ENCODE results near the gene EXOC2.

EXOC2 gene

DNA sequence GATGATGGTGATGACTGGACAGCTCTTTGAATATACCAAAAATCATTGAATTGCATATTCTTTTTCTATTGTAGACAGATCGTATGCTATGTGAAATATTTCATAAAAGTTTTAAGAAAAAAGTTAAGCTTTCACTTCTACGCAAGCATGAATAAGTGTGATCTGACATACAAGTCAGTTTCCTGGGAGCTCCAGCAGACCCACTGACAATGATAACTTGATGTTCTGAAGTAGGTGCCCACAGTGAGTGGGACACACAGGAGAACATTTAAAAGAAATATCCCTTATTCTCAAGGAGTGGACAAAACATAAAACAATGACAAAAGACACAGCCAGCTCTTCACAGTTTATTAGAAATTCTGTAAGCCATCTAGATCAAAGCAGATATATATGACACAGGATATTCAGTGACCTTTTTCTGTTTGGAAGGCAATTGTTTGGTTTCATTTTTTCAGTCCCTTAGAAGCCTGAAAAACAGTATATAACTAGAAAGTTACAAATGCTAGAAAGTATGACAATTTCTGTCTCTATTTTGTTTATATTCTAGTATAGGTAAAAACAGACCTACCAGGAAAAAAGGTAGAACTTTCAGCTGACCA lies 200.0 kb downstream of the EXOC2 start:
- no peak for FAIRE-seq

DNA sequence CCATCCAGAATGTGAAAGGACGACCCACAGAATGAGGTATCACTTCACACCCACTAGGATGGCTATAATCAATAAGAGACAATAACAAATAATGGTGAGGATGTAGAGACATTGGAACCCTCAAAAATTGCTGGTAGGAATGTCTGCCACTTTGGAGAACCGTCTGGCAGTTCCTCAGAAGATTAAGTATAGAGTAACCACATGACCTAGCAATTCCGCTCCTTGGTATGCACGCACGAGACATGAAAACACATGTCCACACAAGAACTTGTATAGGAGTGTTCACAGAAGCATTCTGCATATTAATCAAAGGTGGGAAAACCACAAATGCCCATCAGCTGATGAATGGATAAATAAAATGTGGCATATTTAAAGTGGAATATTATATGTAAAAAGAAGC lies 200.8 kb downstream of the EXOC2 start:
- no peak for FAIRE-seq

DNA sequence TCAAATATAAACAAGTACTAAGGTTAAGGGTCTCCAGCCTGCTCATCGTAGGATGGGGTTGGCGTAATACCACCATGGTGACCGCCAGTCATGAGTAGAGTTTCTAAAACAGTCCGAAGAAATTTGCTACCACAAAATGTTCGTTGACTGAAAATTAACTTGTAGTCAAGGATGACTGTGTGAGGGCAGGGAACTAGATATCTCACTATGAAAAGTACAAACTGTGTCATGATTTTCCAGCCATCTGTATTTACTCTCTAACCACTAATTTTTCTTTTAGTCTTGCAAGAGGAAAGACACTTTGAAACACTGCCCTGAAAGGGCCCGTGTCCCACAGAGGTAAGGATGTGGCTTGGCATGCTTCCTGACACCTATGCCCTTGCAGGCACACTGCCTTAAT lies 201.7 kb downstream of the EXOC2 start:
- no peak for FAIRE-seq

DNA sequence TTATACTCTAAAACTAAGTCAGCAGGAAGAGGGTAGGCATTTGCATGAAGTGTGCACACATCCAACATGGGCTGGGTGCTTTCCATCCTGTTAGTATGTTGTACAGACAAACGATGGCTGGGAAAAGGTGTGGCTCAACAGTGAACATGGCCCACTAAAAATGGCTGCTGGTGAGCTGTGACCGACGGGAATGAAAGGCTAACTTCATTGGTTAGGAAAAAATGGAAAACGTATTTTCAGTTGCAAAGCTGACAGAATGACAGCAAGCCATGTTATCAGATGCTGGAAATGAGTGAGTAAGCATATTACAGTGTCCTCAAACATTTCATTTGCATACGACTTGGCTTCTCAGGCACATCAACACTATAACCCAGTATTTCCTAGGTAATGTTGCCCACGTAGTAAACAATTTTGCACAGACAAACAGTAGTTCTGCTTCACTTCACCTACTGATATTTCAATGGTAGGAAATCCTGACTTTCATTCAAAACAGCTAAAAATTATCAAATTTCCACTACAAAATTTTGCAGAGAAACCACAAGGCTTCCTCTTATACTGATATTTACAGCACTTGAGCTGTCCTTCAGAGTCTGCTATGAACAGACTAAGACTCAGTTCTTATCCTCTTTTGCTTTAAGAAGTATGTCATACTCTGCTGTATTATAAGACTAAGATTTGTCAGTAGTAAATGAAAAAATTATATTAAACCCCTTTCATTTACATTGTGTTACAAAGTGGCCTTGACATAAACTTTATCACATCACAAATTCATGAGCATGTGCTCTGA lies 202.5 kb downstream of the EXOC2 start:
- FAIRE-seq: no peak

DNA sequence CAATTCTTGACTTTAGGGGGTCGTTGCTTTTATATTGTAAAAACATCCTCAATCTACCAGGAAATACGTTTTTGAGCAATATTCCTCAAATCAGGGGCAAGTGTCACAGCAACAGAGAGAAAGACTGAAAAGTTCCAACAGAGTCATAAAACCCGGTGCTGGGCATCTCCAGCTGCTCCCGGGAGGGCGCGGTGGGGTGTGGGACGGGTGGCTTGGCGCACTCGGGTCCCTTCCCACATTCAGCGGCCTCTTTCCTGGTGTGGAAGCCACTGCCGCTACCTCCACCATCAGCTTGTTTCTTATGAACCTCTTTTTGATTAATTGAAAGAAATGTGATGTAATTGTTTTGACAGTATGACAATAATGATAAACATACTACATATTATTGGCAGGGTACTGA lies 203.2 kb downstream of the EXOC2 start:
- no peak for FAIRE-seq

DNA sequence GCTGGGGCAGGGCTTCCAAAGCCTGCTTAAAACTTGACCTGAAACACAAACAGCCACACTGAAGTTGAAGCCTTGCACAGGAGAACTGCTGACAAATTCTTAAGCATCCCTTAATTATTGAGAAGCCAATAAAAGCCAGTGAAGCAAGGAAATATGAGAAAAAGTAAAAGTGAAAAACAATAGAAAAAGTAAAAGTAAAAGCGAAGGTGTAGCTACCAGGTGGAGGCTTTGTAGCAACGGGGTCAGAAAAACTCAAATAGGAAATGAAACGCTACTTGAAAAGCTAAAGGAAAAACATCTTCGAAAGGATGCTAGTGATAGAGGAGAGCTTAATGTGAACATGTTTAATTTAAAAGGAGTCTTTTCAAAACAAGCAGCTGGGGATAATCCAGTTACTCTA lies 203.9 kb downstream of the EXOC2 start:
- no peak for FAIRE-seq

DNA sequence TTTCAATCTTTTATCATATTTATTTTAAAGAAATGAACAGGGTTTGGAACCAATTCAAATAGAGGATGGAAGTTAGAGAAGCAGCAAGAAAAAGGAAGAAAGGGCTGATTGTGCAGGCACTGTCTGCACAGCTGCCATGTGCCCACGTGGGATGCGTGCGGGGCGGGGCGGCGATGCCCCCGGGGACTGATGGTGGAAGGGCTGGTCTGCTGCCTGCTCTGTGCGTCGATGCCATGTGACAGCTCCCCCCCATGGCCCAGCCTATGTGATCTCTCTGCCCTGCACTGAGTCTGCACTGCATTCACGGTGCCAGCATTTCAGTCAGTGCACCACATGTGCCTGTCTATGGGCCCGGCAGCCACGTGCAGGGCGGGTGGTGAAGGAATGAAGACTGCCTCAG lies 205.0 kb downstream of the EXOC2 start:
- FAIRE-seq: no peak

DNA sequence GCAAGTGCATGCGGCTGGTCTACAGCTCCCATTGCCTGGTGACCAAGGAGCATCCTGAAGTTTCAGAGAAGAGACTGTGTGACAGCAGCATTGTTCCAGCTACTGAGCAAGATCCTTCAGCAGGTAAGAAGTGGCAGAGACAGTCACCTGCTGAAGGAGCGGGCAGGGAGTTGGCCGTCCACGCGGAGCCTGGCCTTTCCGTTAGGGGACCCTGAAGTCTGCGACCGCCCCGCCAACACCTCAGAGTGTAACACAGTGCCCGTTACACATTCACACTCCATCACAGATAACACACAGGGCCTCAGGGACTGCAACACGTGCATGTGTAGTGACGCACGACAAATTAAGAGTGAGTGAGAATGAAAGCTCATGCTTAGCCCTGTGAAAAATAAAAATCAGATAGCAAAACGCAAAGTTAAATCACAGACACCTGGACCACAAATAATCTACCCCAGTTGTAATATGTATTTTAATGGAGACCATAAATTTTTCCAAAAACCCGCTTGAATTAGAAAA lies 207.2 kb downstream of the EXOC2 start:
- FAIRE-seq: no peak

DNA sequence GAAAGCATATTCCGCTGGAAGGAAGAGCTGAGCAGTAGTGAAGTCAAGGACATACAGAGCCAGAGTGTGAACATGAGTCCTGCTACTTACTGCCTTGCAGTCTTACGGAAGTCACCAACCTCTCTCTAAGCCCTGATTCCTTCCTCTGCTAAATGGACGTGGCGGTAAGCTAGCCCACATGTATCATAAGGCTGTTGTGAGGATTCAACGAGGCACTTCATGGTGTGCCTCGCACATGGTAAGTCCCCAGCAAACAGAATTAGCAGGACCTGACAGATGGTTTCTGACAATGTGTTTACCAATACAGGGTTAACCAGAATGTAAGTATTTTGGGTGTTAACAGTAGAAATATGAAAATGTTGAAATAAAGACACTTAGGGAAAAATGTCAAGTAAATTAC lies 208.2 kb downstream of the EXOC2 start:
- FAIRE-seq: no peak

DNA sequence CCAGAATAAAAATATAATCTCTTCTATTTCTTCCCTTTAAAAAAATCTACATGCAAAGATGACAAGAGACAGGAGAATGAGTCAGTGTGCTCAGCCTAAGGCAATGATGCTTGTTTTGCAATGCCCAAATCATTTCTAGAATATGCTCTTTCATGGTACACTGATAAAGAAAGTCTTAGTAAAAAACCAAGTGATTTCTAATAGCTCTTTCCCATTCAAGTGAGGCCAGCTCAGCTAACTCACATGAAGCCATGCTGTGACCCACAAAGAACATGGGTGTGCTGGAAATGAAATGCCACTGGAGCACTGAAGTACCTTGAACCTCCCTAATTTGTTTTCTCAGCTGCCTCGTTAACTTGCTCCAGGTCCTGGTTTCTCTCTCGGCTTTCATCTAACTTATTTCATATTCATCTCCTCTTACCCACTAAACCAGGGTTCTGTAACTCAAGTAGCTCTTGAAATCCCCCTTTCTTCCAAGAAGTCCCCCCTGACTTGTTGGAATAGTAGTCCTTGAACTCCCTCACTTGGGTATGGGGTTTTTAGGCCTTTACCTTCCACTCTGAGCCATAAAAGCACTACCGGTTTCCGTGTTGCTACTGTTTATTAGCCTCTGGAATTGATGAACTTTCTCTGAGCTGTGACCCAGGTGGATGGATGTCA lies 208.7 kb downstream of the EXOC2 start:
- FAIRE-seq: no peak

DNA sequence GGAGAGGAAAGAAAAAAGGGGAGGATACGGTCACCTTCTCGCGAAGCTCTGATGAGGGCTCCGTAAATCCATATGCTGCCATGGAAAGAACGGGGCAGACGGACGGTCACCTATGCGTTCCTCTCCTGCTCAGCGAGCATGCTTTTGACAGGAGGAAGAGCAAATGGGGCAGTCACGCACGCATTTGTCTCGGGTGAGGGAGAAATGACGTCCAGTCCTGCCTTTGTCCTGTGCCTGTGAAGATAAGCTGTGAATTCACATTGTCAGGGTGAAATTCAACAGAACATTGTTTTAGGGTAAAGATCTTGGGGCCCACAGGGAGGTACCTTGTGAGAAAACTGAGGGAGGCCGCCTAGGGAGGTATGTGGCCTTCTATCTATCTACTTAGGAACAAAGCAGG lies 217.6 kb downstream of the EXOC2 start:
- FAIRE-seq: no peak

DNA sequence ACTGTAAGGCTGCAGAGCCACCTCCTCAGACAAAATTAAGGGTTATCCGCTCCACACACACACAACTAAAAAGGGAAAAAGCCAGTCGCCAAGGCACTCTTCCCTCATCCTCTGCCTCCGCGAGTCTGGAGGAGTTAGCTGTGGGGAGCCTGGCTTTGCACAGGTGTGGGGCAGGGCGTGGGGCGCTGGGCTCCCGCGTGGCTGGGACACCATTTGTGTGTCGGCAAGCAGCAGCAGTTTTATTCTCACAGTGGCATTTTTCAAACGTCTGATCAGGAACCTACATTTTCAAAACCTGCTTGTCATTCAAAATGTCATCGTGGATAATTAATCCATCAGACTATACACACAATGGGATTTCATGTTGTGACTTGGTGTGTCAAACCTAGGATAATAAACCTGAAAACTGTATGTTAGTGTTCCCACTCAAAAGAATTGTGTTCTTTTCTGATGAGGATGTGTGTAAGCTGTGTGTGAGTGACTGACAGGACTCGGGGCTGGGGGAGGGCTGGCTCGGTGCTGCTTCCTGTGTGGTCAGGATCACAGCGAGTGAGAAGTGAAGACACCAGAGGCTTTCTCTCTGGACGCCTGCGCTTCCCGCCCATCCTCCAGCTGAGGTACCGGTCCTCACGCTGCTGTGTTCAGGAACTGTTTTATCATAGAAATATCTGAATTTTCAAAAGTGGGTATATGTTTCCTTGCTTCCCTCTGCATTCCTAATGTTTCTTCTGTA lies 218.3 kb downstream of the EXOC2 start:
- FAIRE-seq: no peak

DNA sequence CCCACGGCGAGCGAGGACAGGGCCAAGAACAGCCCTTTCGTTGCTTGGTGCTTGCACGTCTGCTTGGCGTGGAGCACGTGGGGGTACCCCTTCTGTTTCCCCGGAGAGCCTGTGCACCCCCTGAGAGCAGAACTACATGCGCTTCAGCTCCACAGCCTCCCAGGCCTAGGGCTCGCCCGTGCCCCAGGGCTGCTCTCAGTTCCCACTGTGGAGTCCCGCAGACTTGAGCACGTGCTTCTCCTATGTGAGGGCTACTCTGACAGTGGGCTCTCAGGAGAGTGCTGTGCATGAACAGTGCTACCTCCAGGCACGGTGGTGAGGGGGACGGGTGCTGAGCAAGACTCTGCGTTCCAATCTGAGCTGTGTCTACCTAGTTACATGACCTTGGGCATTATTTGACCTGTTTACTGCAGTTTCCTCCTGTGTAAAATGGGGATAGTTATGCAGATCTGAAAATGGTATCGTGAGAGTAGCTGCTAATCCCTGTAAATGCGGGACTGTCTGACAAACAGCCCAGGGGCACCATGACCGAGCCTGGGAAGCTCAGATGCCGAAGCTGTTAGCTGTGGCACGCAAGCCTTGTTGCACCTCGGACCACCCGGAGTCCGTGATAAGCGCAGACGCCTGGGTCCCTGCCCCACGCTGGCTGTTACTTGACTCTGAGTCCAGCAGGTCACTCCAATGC lies 219.0 kb downstream of the EXOC2 start:
- FAIRE-seq: no peak

DNA sequence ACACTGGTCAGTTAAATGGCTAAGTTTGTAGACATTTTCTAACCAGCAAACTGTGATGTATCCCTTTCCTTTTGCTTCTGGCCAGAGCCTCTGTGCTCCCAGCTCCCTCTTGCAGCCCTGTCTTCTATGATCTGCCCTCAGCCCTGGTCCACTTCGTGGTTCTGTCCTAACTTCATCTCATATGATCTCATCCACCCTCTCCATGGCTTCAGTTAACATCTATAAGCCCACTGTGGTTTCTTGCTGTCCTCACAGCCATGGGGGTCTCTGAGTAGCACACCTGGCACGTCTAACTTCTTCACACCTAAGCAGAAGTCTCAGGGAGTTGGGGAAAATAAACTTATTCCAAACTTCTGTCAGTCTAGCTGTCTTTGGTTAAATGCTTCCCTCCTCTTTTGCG lies 219.6 kb downstream of the EXOC2 start:
- FAIRE-seq: no peak

DNA sequence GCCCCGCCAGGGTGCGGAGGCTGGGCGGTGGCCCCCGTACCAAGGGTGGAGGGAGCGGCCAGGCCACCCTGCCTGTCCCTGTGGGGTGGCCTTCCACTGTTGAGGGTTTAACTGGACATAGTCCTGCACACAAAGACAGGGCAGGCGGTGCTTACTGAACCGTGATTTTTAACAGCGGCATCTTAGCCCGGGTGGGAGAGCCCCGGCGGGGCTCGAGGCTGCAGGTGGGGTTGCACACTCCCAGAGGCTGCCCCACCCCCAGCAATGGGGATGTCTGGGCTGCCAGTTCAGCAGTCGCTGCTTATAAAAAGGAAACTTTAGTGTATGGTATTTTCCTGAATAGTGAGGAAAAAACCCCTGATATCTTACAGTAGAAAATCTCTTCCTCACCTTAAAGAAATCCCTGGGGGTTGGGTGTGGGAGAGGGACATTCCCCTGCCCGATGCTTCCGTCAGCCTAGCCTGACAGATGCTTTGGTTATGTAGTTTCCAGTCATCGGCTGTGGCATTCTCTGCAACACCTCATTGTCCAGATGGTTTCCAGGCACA lies 222.0 kb downstream of the EXOC2 start:
- FAIRE-seq: no peak

DNA sequence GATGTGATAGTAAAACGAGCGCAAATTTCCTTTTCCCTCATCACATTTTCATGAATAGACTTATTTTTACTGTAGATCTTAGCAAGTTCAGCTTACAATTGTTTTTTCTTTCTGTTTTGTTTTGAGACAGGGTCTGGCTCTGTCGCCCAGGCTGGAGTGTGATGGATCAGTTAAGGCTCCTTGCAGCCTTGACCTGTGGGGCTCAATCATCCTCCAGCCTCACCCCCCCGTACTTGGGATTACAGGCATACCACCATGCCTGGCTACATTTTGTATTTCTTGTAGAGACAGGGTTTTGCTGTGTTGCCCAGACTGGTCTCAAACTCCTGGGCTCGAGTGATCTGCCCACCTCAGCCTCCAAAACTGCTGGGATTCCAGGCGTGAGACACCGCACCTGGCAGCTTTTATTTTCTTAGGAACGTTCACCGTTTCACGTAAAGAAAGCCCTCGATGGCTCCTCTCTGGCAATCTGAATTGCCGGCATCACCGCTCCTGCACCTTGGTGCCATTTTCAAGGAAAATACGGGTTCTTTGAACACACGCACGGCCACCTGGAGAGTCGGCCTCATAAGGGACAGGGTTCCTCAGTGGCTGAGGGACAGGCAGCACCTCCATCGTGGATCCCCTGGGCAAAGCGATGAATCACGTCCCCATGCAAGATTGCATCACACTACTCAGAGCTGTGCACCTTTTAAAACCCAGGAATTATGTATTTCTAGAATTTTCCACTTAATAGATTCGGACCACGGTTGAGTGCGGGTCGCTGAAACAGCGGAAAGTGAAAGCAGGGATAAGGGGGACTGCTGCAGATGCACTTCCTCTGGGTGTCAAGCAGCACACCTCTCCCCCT lies 222.7 kb downstream of the EXOC2 start:
- FAIRE-seq: no peak

DNA sequence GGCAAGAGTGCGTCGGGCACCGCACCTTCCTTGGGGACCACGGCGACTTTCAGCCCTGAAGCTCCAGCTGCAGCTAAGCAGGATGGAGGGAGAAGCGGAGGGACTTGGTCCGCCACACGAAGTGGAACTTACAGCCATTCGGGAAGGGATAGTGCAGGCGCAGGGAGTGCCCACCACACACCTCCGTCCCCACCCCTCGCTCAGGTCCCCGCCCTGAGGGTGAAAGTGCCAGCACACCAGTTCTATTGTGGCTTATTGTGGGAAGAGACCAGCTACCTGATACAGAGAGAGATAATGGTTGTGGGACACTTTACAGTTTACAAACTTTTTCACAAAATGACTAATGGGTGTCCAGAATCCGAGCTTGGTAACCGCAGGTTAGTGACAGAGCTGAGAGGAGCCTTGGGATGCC lies 225.3 kb downstream of the EXOC2 start:
- FAIRE-seq: no peak

DNA sequence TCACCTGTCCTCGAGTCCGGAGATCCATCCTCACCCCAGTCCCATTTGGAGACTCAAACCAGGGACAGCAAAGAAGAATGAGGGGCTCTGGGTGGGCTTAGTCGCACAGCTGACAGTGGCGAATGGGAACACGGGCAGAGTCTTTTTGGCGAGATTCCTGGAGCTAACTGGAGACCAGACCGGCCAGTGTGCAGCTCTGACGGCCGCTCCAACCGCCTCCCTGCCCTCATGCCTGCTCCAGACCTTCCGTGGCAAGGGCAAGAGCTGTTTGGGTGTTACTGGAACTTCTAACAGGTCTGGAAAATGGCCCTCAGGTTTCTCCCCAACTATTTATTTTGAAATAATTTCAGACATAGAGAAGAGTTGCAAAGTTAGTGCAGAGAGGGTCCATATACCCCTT lies 225.8 kb downstream of the EXOC2 start:
- FAIRE-seq: no peak

DNA sequence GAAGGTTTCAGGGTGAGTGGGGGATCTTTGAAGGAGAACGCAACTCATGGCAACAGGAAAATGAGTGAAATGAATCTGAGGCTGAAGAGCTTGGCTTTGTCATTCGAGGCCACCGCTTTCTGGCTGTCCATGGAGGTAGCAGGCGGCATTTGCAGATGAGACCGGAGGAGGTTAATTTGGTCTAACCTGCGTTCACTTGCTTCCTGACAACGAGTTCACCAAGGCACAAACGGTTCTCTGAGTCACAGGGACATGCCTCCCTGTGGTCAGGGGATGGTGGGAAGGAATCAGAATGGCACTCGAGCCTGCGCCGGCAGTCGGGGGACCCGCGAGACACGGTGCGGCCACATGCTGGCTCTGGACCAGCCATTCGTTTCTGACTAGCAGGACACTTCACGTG lies 226.4 kb downstream of the EXOC2 start:
- no peak for FAIRE-seq

DNA sequence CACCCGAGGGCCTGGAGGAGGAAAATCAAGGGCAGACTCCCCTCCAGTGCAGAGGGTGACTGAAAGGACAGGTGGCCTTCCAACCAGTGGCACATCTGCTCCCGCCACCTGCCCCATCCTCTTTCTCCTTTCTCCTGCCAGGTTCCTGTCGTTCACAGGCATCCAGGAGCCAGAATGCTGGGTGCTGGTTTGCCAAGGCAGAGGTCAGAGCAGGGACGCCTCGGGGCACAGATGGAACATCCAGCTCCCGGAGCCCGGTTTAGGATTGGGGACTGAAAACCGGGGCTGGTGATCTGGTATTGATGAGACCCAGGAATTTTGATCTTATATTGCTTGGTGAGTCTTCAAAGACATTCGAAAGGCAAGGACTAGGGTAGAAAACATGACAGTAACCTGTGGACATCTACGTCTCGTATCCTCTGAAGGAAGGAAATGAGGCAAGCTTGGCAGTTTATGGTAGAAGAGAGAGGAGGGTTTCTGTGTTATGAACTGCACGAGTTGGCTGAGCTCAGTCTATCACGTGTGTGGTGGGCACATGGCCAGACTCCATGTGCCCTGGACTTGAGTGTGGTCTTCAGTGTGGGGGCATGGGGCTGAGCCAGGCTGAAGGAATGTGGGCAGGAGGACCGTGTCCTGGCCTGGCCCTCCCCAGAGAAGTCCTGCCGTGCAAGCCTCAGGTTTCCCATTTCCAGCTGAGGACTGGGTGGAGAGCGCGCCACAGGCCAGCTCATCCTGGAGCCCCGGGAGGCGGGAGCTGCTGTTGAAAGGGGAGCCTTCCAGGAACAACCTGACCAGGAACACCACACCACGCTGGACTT lies 227.2 kb downstream of the EXOC2 start:
- FAIRE-seq: no peak

DNA sequence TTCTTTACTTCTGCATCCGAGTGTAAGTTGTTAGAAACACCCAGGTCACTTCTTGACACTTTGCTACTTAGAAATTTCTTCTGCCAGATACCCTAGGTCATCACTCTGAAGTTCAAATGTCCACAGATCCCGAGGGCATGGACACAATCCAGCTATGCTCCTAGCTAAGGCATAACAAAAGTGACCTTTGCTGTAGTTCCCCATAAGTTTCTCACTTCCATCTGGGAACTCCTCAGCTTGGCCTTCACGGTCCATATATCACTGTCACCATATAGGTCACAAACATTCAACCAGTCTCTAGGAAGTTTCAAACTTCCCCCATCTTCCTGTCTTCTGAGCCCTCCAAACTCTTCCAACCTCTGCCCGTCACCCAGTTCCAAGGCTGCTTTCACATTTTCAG lies 236.1 kb downstream of the EXOC2 start:
- no peak for FAIRE-seq
